Glutamatergic neuron (in vitro differentiated cells): Measurements from ENCODE around the gene L3MBTL4. TPM values are rescaled to one million over a fixed set of nuclear protein-coding genes. Genes with fewer than 3 reads are reported as not detected.

ENCODE experiments used
- DNase-seq: peaks from one replicate; pipeline ENCODE4 v3.0.0; 2022
- H3K27ac Mint-ChIP-seq: one replicate; pipeline ENCODE4 v1.8.0; 2020; ENCODE audit warnings: mild to moderate bottlenecking, mixed read lengths, inconsistent platforms; ENCODE audit not compliant: unreplicated experiment
- H3K27me3 Mint-ChIP-seq: one replicate; pipeline ENCODE4 v1.8.0; 2020; ENCODE audit warnings: mild to moderate bottlenecking, moderate library complexity, mixed read lengths, inconsistent platforms; ENCODE audit not compliant: unreplicated experiment
- H3K36me3 Mint-ChIP-seq: one replicate; pipeline ENCODE4 v1.8.0; 2020; ENCODE audit warnings: mild to moderate bottlenecking, mixed read lengths, inconsistent platforms; ENCODE audit not compliant: unreplicated experiment
- H3K4me1 Mint-ChIP-seq: one replicate; pipeline ENCODE4 v1.8.0; 2020; ENCODE audit warnings: mild to moderate bottlenecking, low read depth, mixed read lengths, inconsistent platforms; ENCODE audit not compliant: unreplicated experiment
- H3K4me3 Mint-ChIP-seq: one replicate; pipeline ENCODE4 v1.8.0; 2020; ENCODE audit warnings: mild to moderate bottlenecking, mixed read lengths, inconsistent platforms; ENCODE audit not compliant: unreplicated experiment
- H3K9me3 Mint-ChIP-seq: one replicate; pipeline ENCODE4 v1.8.0; 2020; ENCODE audit warnings: mild to moderate bottlenecking, moderate library complexity, mixed read lengths, inconsistent platforms; ENCODE audit not compliant: unreplicated experiment
- CTCF ChIP-seq: fragments of 200-600 bp; sonication (generic); IDR thresholded peaks from one replicate; pipeline ENCODE4 v1.5.0; 2021; ENCODE audit not compliant: partially characterized antibody, unreplicated experiment
- total RNA-seq: library from RNA; stranded (reverse); fragmentation: NEBNext Ultra II Directional; extraction: Animal tissue kit (Norgen Biotek cat#: 25700); gene quantifications from one replicate; pipeline ENCODE4 v1.2.1, GENCODE V29; 2021; ENCODE audit not compliant: unreplicated experiment

L3MBTL4 gene
- total RNA-seq, 1 donor from 2014 or later = 0.32 TPM

- peak; percentile 81 for DNase-seq
- Mint-ChIP-seq H3K36me3 (no peaks in the 10 kb centered on the region), H3K4me3 (no peak overlapping the region), H3K4me1 (no peaks in the 10 kb centered on the region), H3K27me3 (no peaks in the 10 kb centered on the region), H3K27ac (no peak overlapping the region), H3K9me3 (no peaks in the 10 kb centered on the region)
- TF ChIP-seq CTCF = peak; percentile 79
These were observed 195.5 kb downstream of the L3MBTL4 start for GRCh38 chr18:6219116-6219717.

GRCh38 chr18:6215888-6216287 lies 198.8 kb downstream of the L3MBTL4 start:
- no peak for DNase-seq
- no peaks in the 10 kb centered on the region for H3K27me3 Mint-ChIP-seq
- H3K9me3 Mint-ChIP-seq = no peaks in the 10 kb centered on the region
- TF ChIP-seq CTCF = no peak
- H3K36me3 Mint-ChIP-seq = no peaks in the 10 kb centered on the region
- no peaks in the 10 kb centered on the region for H3K4me1 Mint-ChIP-seq
- H3K4me3 Mint-ChIP-seq = no peak overlapping the region
- no peak overlapping the region for H3K27ac Mint-ChIP-seq

GRCh38 chr18:6211174-6211504 lies 203.6 kb downstream of the L3MBTL4 start:
- no peak overlapping the region for H3K4me3 Mint-ChIP-seq
- no peak for DNase-seq
- H3K36me3 Mint-ChIP-seq = no peaks in the 10 kb centered on the region
- H3K27me3 Mint-ChIP-seq = no peaks in the 10 kb centered on the region
- H3K4me1 Mint-ChIP-seq = no peaks in the 10 kb centered on the region
- no peak for TF ChIP-seq CTCF
- no peaks in the 10 kb centered on the region for H3K9me3 Mint-ChIP-seq
- no peak overlapping the region for H3K27ac Mint-ChIP-seq

GRCh38 chr18:6210349-6211173 lies 204.2 kb downstream of the L3MBTL4 start:
- Mint-ChIP-seq H3K27me3 (no peaks in the 10 kb centered on the region), H3K27ac (no peak overlapping the region), H3K4me3 (no peak overlapping the region), H3K4me1 (no peaks in the 10 kb centered on the region), H3K9me3 (no peaks in the 10 kb centered on the region), H3K36me3 (no peaks in the 10 kb centered on the region)
- no peak for DNase-seq
- TF ChIP-seq CTCF = no peak

GRCh38 chr18:6207941-6208340 lies 206.8 kb downstream of the L3MBTL4 start:
- H3K9me3 Mint-ChIP-seq = no peaks in the 10 kb centered on the region
- DNase-seq = no peak
- H3K4me3 Mint-ChIP-seq = no peak overlapping the region
- no peaks in the 10 kb centered on the region for H3K36me3 Mint-ChIP-seq
- H3K4me1 Mint-ChIP-seq = no peaks in the 10 kb centered on the region
- no peak overlapping the region for H3K27ac Mint-ChIP-seq
- H3K27me3 Mint-ChIP-seq = no peaks in the 10 kb centered on the region
- no peak for TF ChIP-seq CTCF
